Prostate gland (tissue), 2 donors: ENCODE data around the gene GABRD. TPM values are rescaled to one million over a fixed set of nuclear protein-coding genes. Genes with fewer than 3 reads are reported as not detected.
A peak's percentile ranks its signal among the peaks of the same experiment; 100 is the strongest.

Experiments used
- DNase-seq: peaks from one replicate; pipeline ENCODE4 v3.0.0-alpha.2; 2019; ENCODE audit warnings: low spot score
- H3K27ac ChIP-seq, 2 donors: fragments of 200-600 bp; sonication (generic); 2 replicates each; pipeline ENCODE4 v1.5.1; 2017 to 2019
- H3K27me3 ChIP-seq: fragments of 200-600 bp; sonication (generic); replicated peaks from 2 replicates; pipeline ENCODE4 v1.5.1; 2019; ENCODE audit not compliant: insufficient read depth
- H3K36me3 ChIP-seq, 2 donors: fragments of 200-600 bp; sonication (generic); 1 replicate in 1 of 2; 2 replicates in 1 of 2; pipeline versions ENCODE4 v1.5.1 to v1.8.1; 2017 to 2019
- H3K4me1 ChIP-seq: fragments of 200-600 bp; sonication (generic); replicated peaks from 2 replicates; pipeline ENCODE4 v1.5.1; 2019
- H3K4me3 ChIP-seq, 2 donors: fragments of 200-600 bp; sonication (generic); 2 replicates each; pipeline ENCODE4 v1.5.1; 2017 to 2019
- H3K9me3 ChIP-seq: fragments of 200-600 bp; sonication (generic); 2 replicates; pipeline ENCODE4 v1.5.1; 2017
- POLR2A ChIP-seq: fragments of 450-650 bp; IDR thresholded peaks from one replicate; pipeline ENCODE4 v1.6.1; 2016; ENCODE audit warnings: antibody characterized with exemption, mild to moderate bottlenecking
- POLR2AphosphoS5 ChIP-seq: sonication (generic); formaldehyde crosslinking; IDR thresholded peaks from one replicate; pipeline ENCODE4 v1.6.1; 2017; ENCODE audit warnings: antibody characterized with exemption
- WGBS: methylation state at CpG from one replicate; pipeline ENCODE4 v1.1.5; 2018; 5-methylcytosine and 5-hydroxymethylcytosine counted together
- intact Hi-C: fragments of 100-400 bp; cut with DNase I; formaldehyde crosslinking; loops from one replicate; pipeline ENCODE4 v1.14.2; 2022
- total RNA-seq, 2 donors: library from RNA; depleted of rRNA; stranded (reverse); fragments of >200 nt; gene quantifications; one replicate each; pipeline ENCODE4 v1.1.0, GENCODE V29; 2016
- TF ChIP-seq, protein P1 (sequence below), 4 experiments: fragments of 200-600 bp in 2 of 4; fragments of 450-650 bp in 2 of 4; sonication (generic) in 2 of 4; IDR thresholded peaks; 1 replicate in 3 of 4; 2 replicates in 1 of 4; pipeline ENCODE4 v1.5.1; 2016 to 2019; ENCODE audit warnings: antibody characterized with exemption in 4 of 4, mild to moderate bottlenecking in 2 of 4, moderate library complexity in 2 of 4

The GABRD gene
- total RNA-seq, 2 donors from 2014 or later = 0.32 to 7.6 TPM

DNA sequence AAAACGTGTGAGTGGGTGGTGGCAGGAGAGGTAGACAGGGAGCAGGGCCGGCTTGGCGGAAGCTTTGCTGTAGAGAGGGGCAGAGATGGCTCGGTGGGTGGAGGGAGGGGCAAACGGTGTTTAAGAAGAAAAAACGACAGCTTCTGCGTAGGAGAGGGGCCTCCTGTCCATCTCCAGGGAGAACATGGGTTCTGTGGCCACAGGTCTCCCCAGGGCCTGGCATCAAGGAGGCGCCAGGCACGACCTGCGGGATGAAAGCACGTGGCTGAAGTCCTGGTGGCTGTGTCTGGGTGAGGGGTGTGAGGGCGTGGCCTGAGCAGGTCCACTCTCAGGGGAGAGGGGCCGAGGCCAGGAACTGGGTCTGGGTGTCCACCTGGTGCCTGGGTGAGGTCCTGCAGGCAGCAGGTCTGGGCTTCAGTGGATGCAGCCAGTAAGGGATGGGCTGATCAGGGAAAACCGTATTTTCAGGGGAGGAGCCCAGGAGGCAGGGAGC, 30.1 kb downstream of the GABRD start:
- DNase-seq = no peak
- no peaks in the 10 kb centered on the region for H3K9me3 ChIP-seq
- intact Hi-C loops = loop anchor here (10.0 kb wide), 1 partner anchor 84 kb away; no protein-coding TSS in a partner anchor
- H3K27me3 ChIP-seq = no peaks in the 10 kb centered on the region
- peak overlapping the region in 1 of 2 donors; percentile 23 for H3K27ac ChIP-seq
- WGBS = 45% methylated on average over 14 of the region's 14 CpGs
- H3K36me3 ChIP-seq = no peaks in the 10 kb centered on the region
- H3K4me3 ChIP-seq = peak overlapping the region; percentile 70 to 81
- peaks cover 3% of the 10 kb centered on the region for H3K4me1 ChIP-seq
- TF ChIP-seq, protein P1, sequence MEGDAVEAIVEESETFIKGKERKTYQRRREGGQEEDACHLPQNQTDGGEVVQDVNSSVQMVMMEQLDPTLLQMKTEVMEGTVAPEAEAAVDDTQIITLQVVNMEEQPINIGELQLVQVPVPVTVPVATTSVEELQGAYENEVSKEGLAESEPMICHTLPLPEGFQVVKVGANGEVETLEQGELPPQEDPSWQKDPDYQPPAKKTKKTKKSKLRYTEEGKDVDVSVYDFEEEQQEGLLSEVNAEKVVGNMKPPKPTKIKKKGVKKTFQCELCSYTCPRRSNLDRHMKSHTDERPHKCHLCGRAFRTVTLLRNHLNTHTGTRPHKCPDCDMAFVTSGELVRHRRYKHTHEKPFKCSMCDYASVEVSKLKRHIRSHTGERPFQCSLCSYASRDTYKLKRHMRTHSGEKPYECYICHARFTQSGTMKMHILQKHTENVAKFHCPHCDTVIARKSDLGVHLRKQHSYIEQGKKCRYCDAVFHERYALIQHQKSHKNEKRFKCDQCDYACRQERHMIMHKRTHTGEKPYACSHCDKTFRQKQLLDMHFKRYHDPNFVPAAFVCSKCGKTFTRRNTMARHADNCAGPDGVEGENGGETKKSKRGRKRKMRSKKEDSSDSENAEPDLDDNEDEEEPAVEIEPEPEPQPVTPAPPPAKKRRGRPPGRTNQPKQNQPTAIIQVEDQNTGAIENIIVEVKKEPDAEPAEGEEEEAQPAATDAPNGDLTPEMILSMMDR (IDR thresholded peaks at IDR 0.05) = peak in 2 of 4 experiments; percentile 26 to 49
- no peak for TF ChIP-seq POLR2AphosphoS5

GRCh38 chr1:2049718-2050431, 30.7 kb downstream of the GABRD start, which contains the start of gene PRKCZ:
Gene PRKCZ, plus strand, starts transcription at chr1:2050411. Its CDS starts 220 bp downstream, at chr1:2050631.
- intact Hi-C loops = loop anchor here (10.0 kb wide), 1 partner anchor 85 kb away; no protein-coding TSS in a partner anchor
- no peaks in the 10 kb centered on the region for H3K9me3 ChIP-seq
- WGBS = under 1% methylated on average over 62 of the region's 83 CpGs
- H3K27ac ChIP-seq = peak within 1 kb of the TSS; percentile 66 to 86
- H3K36me3 ChIP-seq = no peaks in the 10 kb centered on the region
- H3K4me1 ChIP-seq = peaks cover 3% of the 10 kb centered on the region
- peak within 1 kb of the TSS; percentile 70 to 81 for H3K4me3 ChIP-seq
- H3K27me3 ChIP-seq = no peaks in the 10 kb centered on the region
- TF ChIP-seq, protein P1 (IDR thresholded peaks at IDR 0.05) = peak in 1 of 4 experiments; percentile 12
- TF ChIP-seq POLR2AphosphoS5 (no peak), POLR2A (peak; percentile 41)
- DNase-seq = peak; percentile 94

DNA sequence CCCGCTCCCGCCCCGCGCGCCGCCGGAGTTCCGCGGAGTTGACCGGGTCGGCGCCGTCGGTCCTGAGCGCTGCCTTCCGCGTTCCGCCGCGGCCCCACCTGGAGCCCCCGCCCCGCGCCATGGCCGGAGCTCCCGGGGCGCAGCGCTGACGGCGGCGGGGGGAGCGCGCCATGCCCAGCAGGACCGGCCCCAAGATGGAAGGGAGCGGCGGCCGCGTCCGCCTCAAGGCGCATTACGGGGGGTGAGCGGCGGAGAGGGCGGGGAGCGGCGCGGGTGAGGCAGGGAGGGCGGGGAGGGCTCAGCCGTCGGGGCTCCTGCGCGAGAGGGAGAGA, 31.3 kb downstream of the GABRD start:
- H3K36me3 ChIP-seq = no peaks in the 10 kb centered on the region
- 0% methylated on average over 5 of the region's 51 CpGs for WGBS
- no peaks in the 10 kb centered on the region for H3K4me1 ChIP-seq
- peak overlapping the region; percentile 66 to 86 for H3K27ac ChIP-seq
- H3K27me3 ChIP-seq = no peaks in the 10 kb centered on the region
- intact Hi-C loops = no loop called here
- DNase-seq = no peak
- peak overlapping the region; percentile 70 to 81 for H3K4me3 ChIP-seq
- H3K9me3 ChIP-seq = no peaks in the 10 kb centered on the region
- TF ChIP-seq POLR2AphosphoS5 (no peak), POLR2A (no peak)
- TF ChIP-seq, protein P1 (IDR thresholded peaks at IDR 0.05) = no peak

GRCh38 chr1:2050793-2051682, 31.9 kb downstream of the GABRD start:
- Histone ChIP-seq H3K27me3 (no peaks in the 10 kb centered on the region), H3K36me3 (no peaks in the 10 kb centered on the region), H3K4me3 (peak overlapping the region; percentile 70 to 81), H3K27ac (peak overlapping the region; percentile 66 to 86), H3K9me3 (no peaks in the 10 kb centered on the region), H3K4me1 (no peaks in the 10 kb centered on the region)
- DNase-seq = no peak
- intact Hi-C loops = no loop called here
- 8% methylated on average over 84 of the region's 84 CpGs for whole genome bisulfite sequencing
- TF ChIP-seq POLR2AphosphoS5 (no peak), POLR2A (no peak)
- TF ChIP-seq, protein P1 (IDR thresholded peaks at IDR 0.05) = no peak
